Pancreas (tissue), 10 donors: Measurements from ENCODE around the gene DIPK1A. TPM values are rescaled to one million over a fixed set of nuclear protein-coding genes. Genes with fewer than 3 reads are reported as not detected.

Experiments used
- ATAC-seq, 4 donors: fragments of 200-7000 bp; cut with Tn5 transposase; one replicate each; pipeline versions ENCODE4 v1.8.0 to v1.9.1; 2020; ENCODE audit warnings: mild to moderate bottlenecking in 4 of 4, moderate library complexity in 4 of 4
- DNase-seq, 6 donors: peaks; one replicate each; pipeline ENCODE4 v3.0.0-alpha.2; 2020
- FAIRE-seq: peaks from 2 replicates; lab custom pipeline; 2012; peaks lifted over from hg19 to GRCh38; lab: Jason Lieb, UNC
- H3K27ac ChIP-seq, 4 donors: fragments of 200-600 bp; sonication (generic); 1 replicate in 3 of 4; 2 replicates in 1 of 4; pipeline versions ENCODE4 v1.5.0 to v1.8.0; 2020
- H3K27me3 ChIP-seq, 4 donors: fragments of 200-600 bp; one replicate each; pipeline ENCODE4 v1.8.0; 2021
- H3K36me3 ChIP-seq, 3 donors: fragments of 200-600 bp; sonication (generic) in 1 of 3; one replicate each; pipeline versions ENCODE4 v1.5.0 to v1.8.0; 2020 to 2021
- H3K4me1 ChIP-seq, 3 donors: fragments of 200-600 bp; one replicate each; pipeline ENCODE4 v1.8.0; 2021
- H3K4me3 ChIP-seq, 4 donors: fragments of 200-600 bp; sonication (generic) in 2 of 4; one replicate each; pipeline versions ENCODE4 v1.5.0 to v1.8.0; 2020 to 2021
- H3K9me3 ChIP-seq, 4 donors: fragments of 200-600 bp; one replicate each; pipeline ENCODE4 v1.8.0; 2021
- CTCF ChIP-seq, 4 donors: fragments of 200-600 bp; sonication (generic) in 3 of 4; IDR thresholded peaks; one replicate each; pipeline versions ENCODE4 v1.5.0 to v1.8.0; 2021; ENCODE audit warnings: antibody characterized with exemption in 4 of 4
- WGBS, 2 donors: extraction: QIAGEN DNeasy Blood & Tissue Kit; methylation state at CpG; one replicate each; pipeline ENCODE4 v1.1.7; 2013; 5-methylcytosine and 5-hydroxymethylcytosine counted together
- intact Hi-C, 3 donors: fragments of 100-400 bp; cut with DNase I; formaldehyde crosslinking; loops; one replicate each; pipeline versions ENCODE4 v1.11.1 to v1.14.2; 2022
- polyA plus RNA-seq, 2 donors: library from polyadenylated mRNA; stranded (reverse); fragments of 200-250 nt; gene quantifications; one replicate each; pipeline ENCODE4 v1.2.3, GENCODE V29; 2013
- total RNA-seq, 6 donors: library from RNA; stranded (reverse); fragmentation: NEBNext Ultra II Directional in 4 of 6; extraction: Animal tissue kit (Norgen Biotek cat#: 25700) in 4 of 6; gene quantifications; one replicate each; pipeline versions ENCODE4 v1.2.1 to v1.2.4, GENCODE V29; 2021 to 2023
- donor health status: healthy with polysubstance abuse.
- donor health status: DM: no; HTN: no; CAD: no; lungs with moderate emphysema.
- donor health status: DM: no; HTN: no; CAD: no.
- donor health status: control.
- donor health status: control.
- donor health status: Bipolar disorder and iron deficiency.
- donor health status: DM: yes; HTN: yes; CAD: no.
- donor health status: DM: no; HTN: no; CAD: no.
- donor health status: DM: no; HTN: no; CAD: no.
- donor health status: DM: yes; HTN: yes; CAD: no.

DIPK1A gene
- total and polyA plus RNA-seq, 8 donors = 0.80 to 5.4 (median 2.0) TPM

GRCh38 chr1:92817986-92818764 is 143.1 kb downstream of the DIPK1A start:
- DNase-seq = peak in 1 of 6 donors; percentile 36
- TF ChIP-seq CTCF (IDR thresholded peaks at IDR 0.05) = peak in 3 of 4 donors; percentile 37 to 60 (median 57)
- Histone ChIP-seq H3K4me3 (no peak overlapping the region), H3K27ac (no peak overlapping the region), H3K4me1 (no peaks in the 10 kb centered on the region), H3K9me3 (no peaks in the 10 kb centered on the region), H3K36me3 (no peaks in the 10 kb centered on the region), H3K27me3 (no peaks in the 10 kb centered on the region)
- WGBS, 2 donors = 91 to 92% methylated on average over 3 of the region's 3 CpGs
- FAIRE-seq = no peak
- peak; percentile 67 to 87 (median 86) for ATAC-seq
- intact Hi-C loops = loop anchor here in 2 of 3 donors (5.0 to 10.0 kb wide), 2 partner anchors 63 to 66 kb away; no protein-coding TSS in a partner anchor

GRCh38 chr1:92817137-92817697 is 144.0 kb downstream of the DIPK1A start:
- Histone ChIP-seq H3K4me1 (no peaks in the 10 kb centered on the region), H3K27ac (no peak overlapping the region), H3K27me3 (no peaks in the 10 kb centered on the region), H3K9me3 (no peaks in the 10 kb centered on the region), H3K36me3 (no peaks in the 10 kb centered on the region), H3K4me3 (no peak overlapping the region)
- intact Hi-C loops = loop anchor here in 2 of 3 donors (5.0 to 10.0 kb wide), 2 partner anchors 62 to 65 kb away; no protein-coding TSS in a partner anchor
- DNase-seq (no peak), FAIRE-seq (peak; percentile 72), ATAC-seq (peak; percentile 22 to 54 (median 41))
- 13 to 21% methylated on average over 1 of the region's 1 CpG for WGBS, 2 donors
- no peak for TF ChIP-seq CTCF (IDR thresholded peaks at IDR 0.05)

- H3K36me3 ChIP-seq = no peaks in the 10 kb centered on the region
- H3K9me3 ChIP-seq = no peaks in the 10 kb centered on the region
- DNase-seq (no peak), FAIRE-seq (no peak), ATAC-seq (no peak)
- 71 to 89% methylated on average over 2 of the region's 2 CpGs for WGBS, 2 donors
- no peaks in the 10 kb centered on the region for H3K27me3 ChIP-seq
- no peak overlapping the region for H3K27ac ChIP-seq
- intact Hi-C loops = loop anchor here in 2 of 3 donors (5.0 to 10.0 kb wide), 2 partner anchors 62 to 64 kb away; no protein-coding TSS in a partner anchor
- TF ChIP-seq CTCF (IDR thresholded peaks at IDR 0.05) = no peak
- H3K4me1 ChIP-seq = no peaks in the 10 kb centered on the region
- no peak overlapping the region for H3K4me3 ChIP-seq
Observed at GRCh38 chr1:92816732-92817131, 144.5 kb downstream of the DIPK1A start.

- Histone ChIP-seq H3K27ac (no peak overlapping the region), H3K9me3 (no peaks in the 10 kb centered on the region), H3K36me3 (no peaks in the 10 kb centered on the region), H3K4me3 (no peak overlapping the region), H3K27me3 (no peaks in the 10 kb centered on the region), H3K4me1 (peaks cover 0 to 8% (median 5%) of the 10 kb centered on the region in 3 donors)
- intact Hi-C loops = loop anchor here in 1 of 3 donors (2.0 kb wide), 1 partner anchor 14 kb away; no protein-coding TSS in a partner anchor
- TF ChIP-seq CTCF (IDR thresholded peaks at IDR 0.05) = no peak
- ATAC-seq (no peak), FAIRE-seq (no peak), DNase-seq (no peak)
Observed at GRCh38 chr1:92808381-92808780, 152.9 kb downstream of the DIPK1A start.
